Measurements from ENCODE around the gene FRY.

DNA sequence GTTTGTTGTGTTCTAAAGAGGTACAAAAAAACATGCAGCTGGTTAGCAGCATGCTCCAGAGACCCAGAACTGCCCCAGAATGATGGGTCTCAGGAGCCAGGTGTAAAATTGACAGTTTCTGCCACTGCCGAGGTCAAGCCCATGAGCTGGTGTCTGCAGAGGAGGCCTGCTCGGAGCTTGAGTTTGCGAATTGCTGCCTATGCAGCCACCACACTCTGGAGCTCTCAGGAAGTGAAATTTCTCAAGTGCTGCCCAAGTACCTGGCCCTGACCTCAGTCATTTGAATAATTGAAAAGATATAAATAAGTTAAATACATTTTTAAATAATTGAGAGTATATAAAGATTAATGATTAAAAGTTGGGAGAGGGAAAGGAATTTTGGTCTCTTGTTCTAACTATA lies 217.2 kb downstream of the FRY start:
- TF ChIP-seq, protein P1, sequence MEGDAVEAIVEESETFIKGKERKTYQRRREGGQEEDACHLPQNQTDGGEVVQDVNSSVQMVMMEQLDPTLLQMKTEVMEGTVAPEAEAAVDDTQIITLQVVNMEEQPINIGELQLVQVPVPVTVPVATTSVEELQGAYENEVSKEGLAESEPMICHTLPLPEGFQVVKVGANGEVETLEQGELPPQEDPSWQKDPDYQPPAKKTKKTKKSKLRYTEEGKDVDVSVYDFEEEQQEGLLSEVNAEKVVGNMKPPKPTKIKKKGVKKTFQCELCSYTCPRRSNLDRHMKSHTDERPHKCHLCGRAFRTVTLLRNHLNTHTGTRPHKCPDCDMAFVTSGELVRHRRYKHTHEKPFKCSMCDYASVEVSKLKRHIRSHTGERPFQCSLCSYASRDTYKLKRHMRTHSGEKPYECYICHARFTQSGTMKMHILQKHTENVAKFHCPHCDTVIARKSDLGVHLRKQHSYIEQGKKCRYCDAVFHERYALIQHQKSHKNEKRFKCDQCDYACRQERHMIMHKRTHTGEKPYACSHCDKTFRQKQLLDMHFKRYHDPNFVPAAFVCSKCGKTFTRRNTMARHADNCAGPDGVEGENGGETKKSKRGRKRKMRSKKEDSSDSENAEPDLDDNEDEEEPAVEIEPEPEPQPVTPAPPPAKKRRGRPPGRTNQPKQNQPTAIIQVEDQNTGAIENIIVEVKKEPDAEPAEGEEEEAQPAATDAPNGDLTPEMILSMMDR (conservative IDR thresholded peaks at IDR 0.05; ENCODE audit: low read length): no peak
- TF ChIP-seq EZH2phosphoT487 (IDR thresholded peaks at IDR 0.05; ENCODE audit: borderline replicate concordance): no peak
